Liver (tissue), 3 donors: ENCODE measurements around the gene ATAD3A.
"Not testable (repeated sequence)": the region's sequence is repeated elsewhere in the genome, so short reads cannot be mapped to it uniquely, and the experiment has no call there.

Experiments
- EGR1 ChIP-seq, 2 donors: IDR thresholded peaks; 2 replicates each; pipeline ENCODE4 v1.6.1; 2016 to 2018; ENCODE audit warnings: antibody characterized with exemption in 2 of 2, low read depth in 2 of 2
- RAD21 ChIP-seq, 2 donors: IDR thresholded peaks; 2 replicates each; pipeline ENCODE4 v1.6.1; 2016; ENCODE audit warnings: antibody characterized with exemption in 2 of 2, mild to moderate bottlenecking in 2 of 2
- SP1 ChIP-seq: IDR thresholded peaks from 2 replicates; pipeline ENCODE4 v1.6.1; 2018; ENCODE audit warnings: antibody characterized with exemption, mild to moderate bottlenecking
- TAF1 ChIP-seq: conservative IDR thresholded peaks from 2 replicates; pipeline ENCODE4 v1.6.1; 2016; ENCODE audit warnings: antibody characterized with exemption, mild to moderate bottlenecking
- TF ChIP-seq, protein P1 (sequence below): IDR thresholded peaks from 2 replicates; pipeline ENCODE4 v1.6.1; 2016; ENCODE audit warnings: antibody characterized with exemption
- TF ChIP-seq, protein P2 (sequence below): fragments of 150-350 bp; IDR thresholded peaks from 2 replicates; pipeline ENCODE4 v1.5.1; 2017; ENCODE audit warnings: improper control_type of control experiment, low read depth, low read length; ENCODE audit not compliant: missing input control
- donor health status: healthy.
- donor health status: healthy.

DNA sequence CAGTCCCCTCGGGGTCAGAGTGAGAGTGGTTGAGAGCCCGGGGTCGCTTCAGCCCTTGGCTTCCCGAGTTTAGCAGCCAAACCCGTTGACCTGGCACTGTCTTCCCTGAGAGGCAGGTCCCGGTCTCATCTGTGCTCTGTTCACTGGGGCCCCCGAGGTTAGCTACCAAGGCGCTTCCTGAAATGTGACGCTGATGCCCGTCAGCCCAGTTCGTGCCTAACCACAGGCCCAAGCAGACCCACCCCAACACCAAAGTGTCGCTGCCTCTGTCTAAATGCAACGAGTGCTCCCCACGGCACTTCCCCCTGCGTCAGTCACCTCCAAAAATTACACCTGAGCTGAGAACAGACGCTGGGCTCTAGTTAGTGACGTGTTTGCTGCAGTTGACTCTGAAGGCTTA, 36.0 kb upstream of the ATAD3A start:
- not testable (repeated sequence) for TF ChIP-seq SP1; EGR1 (IDR thresholded peaks at IDR 0.05; ENCODE audit: low read depth in 2 of 2); RAD21 (IDR thresholded peaks at IDR 0.05); TAF1
- TF ChIP-seq, protein P1, sequence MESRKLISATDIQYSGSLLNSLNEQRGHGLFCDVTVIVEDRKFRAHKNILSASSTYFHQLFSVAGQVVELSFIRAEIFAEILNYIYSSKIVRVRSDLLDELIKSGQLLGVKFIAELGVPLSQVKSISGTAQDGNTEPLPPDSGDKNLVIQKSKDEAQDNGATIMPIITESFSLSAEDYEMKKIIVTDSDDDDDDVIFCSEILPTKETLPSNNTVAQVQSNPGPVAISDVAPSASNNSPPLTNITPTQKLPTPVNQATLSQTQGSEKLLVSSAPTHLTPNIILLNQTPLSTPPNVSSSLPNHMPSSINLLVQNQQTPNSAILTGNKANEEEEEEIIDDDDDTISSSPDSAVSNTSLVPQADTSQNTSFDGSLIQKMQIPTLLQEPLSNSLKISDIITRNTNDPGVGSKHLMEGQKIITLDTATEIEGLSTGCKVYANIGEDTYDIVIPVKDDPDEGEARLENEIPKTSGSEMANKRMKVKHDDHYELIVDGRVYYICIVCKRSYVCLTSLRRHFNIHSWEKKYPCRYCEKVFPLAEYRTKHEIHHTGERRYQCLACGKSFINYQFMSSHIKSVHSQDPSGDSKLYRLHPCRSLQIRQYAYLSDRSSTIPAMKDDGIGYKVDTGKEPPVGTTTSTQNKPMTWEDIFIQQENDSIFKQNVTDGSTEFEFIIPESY: not testable (repeated sequence)
- TF ChIP-seq, protein P2, sequence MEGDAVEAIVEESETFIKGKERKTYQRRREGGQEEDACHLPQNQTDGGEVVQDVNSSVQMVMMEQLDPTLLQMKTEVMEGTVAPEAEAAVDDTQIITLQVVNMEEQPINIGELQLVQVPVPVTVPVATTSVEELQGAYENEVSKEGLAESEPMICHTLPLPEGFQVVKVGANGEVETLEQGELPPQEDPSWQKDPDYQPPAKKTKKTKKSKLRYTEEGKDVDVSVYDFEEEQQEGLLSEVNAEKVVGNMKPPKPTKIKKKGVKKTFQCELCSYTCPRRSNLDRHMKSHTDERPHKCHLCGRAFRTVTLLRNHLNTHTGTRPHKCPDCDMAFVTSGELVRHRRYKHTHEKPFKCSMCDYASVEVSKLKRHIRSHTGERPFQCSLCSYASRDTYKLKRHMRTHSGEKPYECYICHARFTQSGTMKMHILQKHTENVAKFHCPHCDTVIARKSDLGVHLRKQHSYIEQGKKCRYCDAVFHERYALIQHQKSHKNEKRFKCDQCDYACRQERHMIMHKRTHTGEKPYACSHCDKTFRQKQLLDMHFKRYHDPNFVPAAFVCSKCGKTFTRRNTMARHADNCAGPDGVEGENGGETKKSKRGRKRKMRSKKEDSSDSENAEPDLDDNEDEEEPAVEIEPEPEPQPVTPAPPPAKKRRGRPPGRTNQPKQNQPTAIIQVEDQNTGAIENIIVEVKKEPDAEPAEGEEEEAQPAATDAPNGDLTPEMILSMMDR: not testable (repeated sequence)
